T-helper 1 cell treated with Interleukin-12 subunit alpha and Interleukin-12 subunit beta and Interleukin-4 antibody, amounts not matched to agents 30 ng/mL and 1 ng/mL, for 36 hours (primary cell): ENCODE measurements around the gene UNC93A. TPM values are rescaled to one million over a fixed set of nuclear protein-coding genes. Genes with fewer than 3 reads are reported as not detected.
"Not testable (repeated sequence)": the region's sequence is repeated elsewhere in the genome, so short reads cannot be mapped to it uniquely, and the experiment has no call there.

Source experiments
- intact Hi-C: fragments of 100-400 bp; cut with micrococcal nuclease; formaldehyde crosslinking; loops from one replicate; pipeline ENCODE4 v1.15.1; 2024
- total RNA-seq: library from RNA; stranded (reverse); gene quantifications from 2 replicates; pipeline ENCODE4 v1.2.3, GENCODE V29; 2022

Gene UNC93A
- total RNA-seq, 1 donor from 2014 or later, result not detected

- intact Hi-C loops, result not testable (repeated sequence)
Measured at GRCh38 chr6:167309355-167310192, 18.5 kb downstream of the UNC93A start.

GRCh38 chr6:167311286-167311685, 20.2 kb downstream of the UNC93A start:
- intact Hi-C loops, result no loop called here

- intact Hi-C loops, result not testable (repeated sequence)
Measured at GRCh38 chr6:167311691-167312090, 20.6 kb downstream of the UNC93A start.

- intact Hi-C loops, result no loop called here
Measured at GRCh38 chr6:167314180-167314821, 23.2 kb downstream of the UNC93A start.

GRCh38 chr6:167317172-167317571, 26.1 kb downstream of the UNC93A start:
- intact Hi-C loops, result no loop called here

- intact Hi-C loops, result not testable (repeated sequence)
Measured at GRCh38 chr6:167318354-167318753, 27.2 kb downstream of the UNC93A start.

GRCh38 chr6:167318856-167319255, 27.7 kb downstream of the UNC93A start:
- intact Hi-C loops, result not testable (repeated sequence)

GRCh38 chr6:167319856-167320753, 29.0 kb downstream of the UNC93A start:
- intact Hi-C loops, result not testable (repeated sequence)

GRCh38 chr6:167320754-167321056, 29.6 kb downstream of the UNC93A start:
- intact Hi-C loops, result not testable (repeated sequence)

GRCh38 chr6:167321185-167321584, 30.1 kb downstream of the UNC93A start:
- intact Hi-C loops, result not testable (repeated sequence)

- intact Hi-C loops, result no loop called here
Measured at GRCh38 chr6:167323111-167323510, 32.0 kb downstream of the UNC93A start.

- intact Hi-C loops, result no loop called here
Measured at GRCh38 chr6:167324111-167324510, 33.0 kb downstream of the UNC93A start.

- intact Hi-C loops, result no loop called here
Measured at GRCh38 chr6:167325766-167326165, 34.7 kb downstream of the UNC93A start.

- intact Hi-C loops, result no loop called here
Measured at GRCh38 chr6:167327391-167327790, 36.3 kb downstream of the UNC93A start.

- intact Hi-C loops, result no loop called here
Measured at GRCh38 chr6:167328086-167328485, 37.0 kb downstream of the UNC93A start.

- intact Hi-C loops, result no loop called here
Measured at GRCh38 chr6:167329014-167329413, 37.9 kb downstream of the UNC93A start.

- intact Hi-C loops, result no loop called here
Measured at GRCh38 chr6:167330750-167331149, 39.6 kb downstream of the UNC93A start.

- intact Hi-C loops, result no loop called here
Measured at GRCh38 chr6:167331565-167331964, 40.5 kb downstream of the UNC93A start.

- intact Hi-C loops, result no loop called here
Measured at GRCh38 chr6:167336844-167337630, 45.9 kb downstream of the UNC93A start.

GRCh38 chr6:167337675-167338449, 46.7 kb downstream of the UNC93A start:
- intact Hi-C loops, result no loop called here
